GM23248 (cell line): ENCODE data around the gene OR6S1.

ENCODE experiments used
- EZH2 ChIP-seq: fragments of 200-600 bp; sonication (generic); IDR thresholded peaks from 2 replicates; pipeline ENCODE4 v1.6.1; 2018; ENCODE audit warnings: antibody characterized with exemption, mild to moderate bottlenecking; ENCODE audit not compliant: insufficient read depth, poor library complexity, severe bottlenecking
- EZH2phosphoT487 ChIP-seq: fragments of 200-600 bp; sonication (generic); IDR thresholded peaks from 2 replicates; pipeline ENCODE4 v1.6.1; 2018; ENCODE audit warnings: antibody characterized with exemption, moderate library complexity, mild to moderate bottlenecking, low read depth; ENCODE audit not compliant: insufficient read depth

DNA sequence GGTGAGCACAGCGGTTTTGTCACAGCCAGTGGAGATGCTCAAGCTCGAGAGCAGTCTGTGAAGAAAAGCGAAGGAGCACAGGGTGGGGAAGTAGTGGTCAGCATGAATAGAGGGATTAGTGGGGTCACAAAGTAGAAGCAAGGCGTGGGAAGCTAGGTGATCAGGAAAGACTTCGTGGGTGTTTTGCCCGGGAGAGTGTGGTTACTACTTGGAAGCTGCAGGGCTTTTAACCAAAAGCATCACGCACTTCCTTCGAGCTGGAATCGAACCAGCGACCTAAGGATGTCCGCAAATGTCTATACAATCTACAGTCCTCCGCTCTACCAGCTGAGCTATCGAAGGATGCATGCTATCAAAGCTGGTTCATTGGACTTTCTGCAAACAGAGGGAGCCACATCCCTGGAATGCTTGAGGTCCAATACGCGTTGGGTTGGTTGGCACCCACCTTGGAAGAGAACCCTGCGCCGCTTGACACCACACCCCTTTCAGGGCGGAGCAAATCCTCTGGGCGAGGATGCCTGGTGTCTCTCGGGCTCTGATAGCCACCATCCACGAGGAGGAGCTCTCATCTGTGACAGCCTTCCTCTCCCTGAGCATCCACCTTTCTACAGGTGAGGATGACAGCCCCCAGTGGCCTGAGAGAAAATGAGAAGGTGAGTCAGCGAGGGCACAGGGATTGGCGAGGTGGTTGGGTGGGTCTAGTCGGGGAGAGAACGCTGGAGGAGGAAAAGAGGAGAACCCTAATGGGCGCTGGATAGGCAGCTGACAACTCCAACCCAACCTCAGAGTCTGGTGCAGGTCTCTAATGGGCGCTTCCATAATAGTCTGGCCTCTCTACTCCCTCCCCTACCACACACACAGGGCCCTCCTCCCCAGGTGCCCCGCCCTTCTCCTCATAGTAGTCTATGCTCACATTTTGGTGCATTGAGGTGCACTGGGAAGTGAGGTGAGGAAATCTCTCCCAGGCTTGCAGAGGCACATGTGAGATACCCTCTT is 16.0 kb upstream of the OR6S1 start:
- TF ChIP-seq EZH2phosphoT487 (no peak), EZH2 (no peak)
